Loucy (cell line): ENCODE measurements around the gene SFXN3.

Experiments used
- CTCF ChIP-seq: fragments of 200-600 bp; sonication (generic); conservative IDR thresholded peaks from 2 replicates; pipeline ENCODE4 v1.5.1; 2014; ENCODE audit warnings: mild to moderate bottlenecking, antibody characterized with exemption, low read length
- EZH2phosphoT487 ChIP-seq: fragments of 200-600 bp; IDR thresholded peaks from 2 replicates; pipeline ENCODE4 v1.6.1; 2018; ENCODE audit warnings: antibody characterized with exemption, mild to moderate bottlenecking, moderate library complexity, borderline replicate concordance

GRCh38 chr10:101043363-101043707 is 12.3 kb downstream of the SFXN3 start:
- TF ChIP-seq CTCF = no peak
- TF ChIP-seq EZH2phosphoT487 = no peak
